HCT116 (cell line): ENCODE data around the gene KRT73. TPM values are rescaled to one million over a fixed set of nuclear protein-coding genes. Genes with fewer than 3 reads are reported as not detected.

Experiments used
- ATAC-seq: fragments of 200-7000 bp; cut with Tn5 transposase; 2 replicates; pipeline ENCODE4 v1.9.1; 2020; ENCODE audit warnings: mild to moderate bottlenecking, moderate library complexity
- BruUV-seq: library from RNA; stranded (reverse); fragments of 400-500 nt; replicated peaks from 2 replicates; lab custom pipeline; 2021; lab: Mats Ljungman, UMichigan
- CTCF ChIA-PET: fragments of 300-600 bp; sonication (Branson Sonifier 250); formaldehyde crosslinking; loops from one replicate; lab custom pipeline; 2021; ENCODE audit warnings: antibody characterized with exemption; lab: Charles Lee
- POLR2A ChIA-PET: fragments of 300-600, 350-600 bp; sonication (Branson Sonifier 250); formaldehyde crosslinking; loops from one replicate; lab custom pipeline; 2021; ENCODE audit warnings: antibody characterized with exemption; lab: Charles Lee
- RAD21 ChIA-PET, 2 experiments: fragments of 300-600 bp; sonication (Branson Sonifier 250); formaldehyde crosslinking; loops; one replicate each; lab custom pipeline; 2023; ENCODE audit warnings: low total read pairs in 2 of 2; ENCODE audit not compliant: uncharacterized antibody in 2 of 2, unreplicated experiment in 2 of 2, low non-redundant PET in 1 of 2; lab: Charles Lee
- DNase-seq: peaks from one replicate; pipeline ENCODE4 v3.0.0-alpha.2; 2010; ENCODE audit warnings: low read depth, low spot score
- H2AFZ ChIP-seq: fragments of 200-600 bp; shearing (Covaris generic), sonication (generic); 2 replicates; pipeline ENCODE4 v1.6.1; 2017; ENCODE audit warnings: low read depth, mixed run types, mixed read lengths, antibody characterized with exemption, low read length; ENCODE audit not compliant: poor library complexity, severe bottlenecking
- H3K27ac ChIP-seq: 2 replicates; pipeline ENCODE4 v1.5.1; 2012; ENCODE audit warnings: low read depth, low read length
- H3K27me3 ChIP-seq: fragments of 200-600 bp; sonication (generic); 2 replicates; pipeline ENCODE4 v1.6.1; 2016; ENCODE audit warnings: mixed run types, low read length, mixed read lengths; ENCODE audit not compliant: insufficient read depth
- H3K36me3 ChIP-seq, 2 experiments: fragments of 200-500 bp in 1 of 2; fragments of 200-600 bp in 1 of 2; sonication (Bioruptor generic) in 1 of 2; sonication (generic) in 1 of 2; 2 replicates each; pipeline versions ENCODE4 v1.5.1 to v1.6.1; 2014 to 2016; ENCODE audit warnings: low read length in 2 of 2, inconsistent platforms in 1 of 2, mixed read lengths in 1 of 2, mixed run types in 1 of 2; ENCODE audit not compliant: insufficient read depth in 2 of 2, control insufficient read depth in 1 of 2
- H3K4me1 ChIP-seq, 2 experiments: fragments of 200-600 bp in 1 of 2; sonication (generic) in 1 of 2; 2 replicates each; pipeline versions ENCODE4 v1.5.1 to v1.6.1; 2012 to 2017; ENCODE audit warnings: low read length in 2 of 2, inconsistent platforms in 1 of 2, mild to moderate bottlenecking in 1 of 2, mixed read lengths in 1 of 2, mixed run types in 1 of 2, moderate library complexity in 1 of 2; ENCODE audit not compliant: insufficient read depth in 2 of 2, control insufficient read depth in 1 of 2
- H3K4me2 ChIP-seq: fragments of 200-600 bp; sonication (generic); 2 replicates; pipeline ENCODE4 v1.6.1; 2017; ENCODE audit warnings: mixed run types, low read length, mixed read lengths
- H3K4me3 ChIP-seq, 2 experiments: fragments of 200-600 bp in 1 of 2; sonication (generic) in 1 of 2; replicated peaks in 1 of 2; 2 replicates each; pipeline ENCODE4 v1.5.1; 2011 to 2016; ENCODE audit warnings: low read length in 2 of 2, control low read depth in 1 of 2, low read depth in 1 of 2, mild to moderate bottlenecking in 1 of 2, mixed read lengths in 1 of 2, mixed run types in 1 of 2
- H3K79me2 ChIP-seq: fragments of 200-600 bp; sonication (generic); 2 replicates; pipeline ENCODE4 v1.6.1; 2017; ENCODE audit warnings: mild to moderate bottlenecking, mixed run types, low read length, moderate library complexity, mixed read lengths; ENCODE audit not compliant: insufficient read depth
- H3K9ac ChIP-seq: fragments of 200-600 bp; sonication (generic); 2 replicates; pipeline ENCODE4 v1.6.1; 2016; ENCODE audit warnings: low read length, mixed read lengths
- H3K9me2 ChIP-seq: fragments of 200-600 bp; sonication (generic), shearing (Covaris generic); 2 replicates; pipeline ENCODE4 v1.6.1; 2017; ENCODE audit warnings: mixed run types, mild to moderate bottlenecking, moderate library complexity; ENCODE audit not compliant: insufficient read depth
- H3K9me3 ChIP-seq, 2 experiments: fragments of 200-500 bp in 1 of 2; fragments of 200-600 bp in 1 of 2; sonication (Bioruptor generic) in 1 of 2; sonication (generic) in 1 of 2; 2 replicates each; pipeline ENCODE4 v1.6.1; 2014 to 2017; ENCODE audit warnings: low read length in 2 of 2, mixed read lengths in 2 of 2, inconsistent platforms in 1 of 2, low read depth in 1 of 2, mild to moderate bottlenecking in 1 of 2, mixed run types in 1 of 2, moderate library complexity in 1 of 2; ENCODE audit not compliant: control insufficient read depth in 1 of 2, insufficient read depth in 1 of 2
- H4K20me1 ChIP-seq: fragments of 200-600 bp; sonication (generic), shearing (Covaris generic); 2 replicates; pipeline ENCODE4 v1.6.1; 2017; ENCODE audit warnings: mixed run types, mild to moderate bottlenecking, moderate library complexity; ENCODE audit not compliant: insufficient read depth
- CBX3 ChIP-seq: IDR thresholded peaks from 2 replicates; pipeline ENCODE4 v1.6.1; 2012; ENCODE audit warnings: low read depth
- CEBPB ChIP-seq: IDR thresholded peaks from 2 replicates; pipeline ENCODE4 v1.6.1; 2012; ENCODE audit warnings: low read depth
- CTCF ChIP-seq, 3 experiments: fragments of 200-600 bp in 1 of 3; sonication (generic) in 1 of 3; IDR thresholded peaks in 2 of 3; conservative IDR thresholded peaks in 1 of 3; 2 replicates each; pipeline ENCODE4 v1.5.1; 2012 to 2017; ENCODE audit warnings: low read depth in 2 of 3, low read length in 2 of 3, antibody characterized with exemption in 1 of 3, borderline replicate concordance in 1 of 3, control low read depth in 1 of 3, mild to moderate bottlenecking in 1 of 3, mixed read lengths in 1 of 3, mixed run types in 1 of 3, moderate library complexity in 1 of 3; ENCODE audit not compliant: insufficient read depth in 1 of 3
- EGR1 ChIP-seq: IDR thresholded peaks from 2 replicates; pipeline ENCODE4 v1.6.1; 2012; ENCODE audit warnings: low read depth
- ELF1 ChIP-seq: IDR thresholded peaks from 2 replicates; pipeline ENCODE4 v1.6.1; 2012; ENCODE audit warnings: low read depth, borderline replicate concordance
- EZH2 ChIP-seq: fragments of 200-600 bp; sonication (generic); IDR thresholded peaks from 2 replicates; pipeline ENCODE4 v1.6.1; 2017; ENCODE audit warnings: antibody characterized with exemption, mixed run types
- FOSL1 ChIP-seq: IDR thresholded peaks from 2 replicates; pipeline ENCODE4 v1.6.1; 2012; ENCODE audit warnings: low read depth
- JUND ChIP-seq: IDR thresholded peaks from 2 replicates; pipeline ENCODE4 v1.6.1; 2012
- MAX ChIP-seq: IDR thresholded peaks from 2 replicates; pipeline ENCODE4 v1.6.1; 2012
- SIN3A ChIP-seq: IDR thresholded peaks from 2 replicates; pipeline ENCODE4 v1.6.1; 2012; ENCODE audit warnings: low read depth
- SP1 ChIP-seq: IDR thresholded peaks from 2 replicates; pipeline ENCODE4 v1.6.1; 2012; ENCODE audit warnings: low read depth
- SRF ChIP-seq: IDR thresholded peaks from 2 replicates; pipeline ENCODE4 v1.6.1; 2012; ENCODE audit warnings: low read depth
- YY1 ChIP-seq: IDR thresholded peaks from 2 replicates; pipeline ENCODE4 v1.6.1; 2011; ENCODE audit warnings: low read length, low read depth, moderate library complexity, mild to moderate bottlenecking; ENCODE audit not compliant: insufficient replicate concordance; ENCODE audit errors: extremely low read depth
- ZFX ChIP-seq: fragments of 450-650 bp; IDR thresholded peaks from 2 replicates; pipeline ENCODE4 v1.6.1; 2017
- ZNF274 ChIP-seq: fragments of 200-500 bp; sonication (Bioruptor generic); IDR thresholded peaks from 2 replicates; pipeline ENCODE4 v1.6.1; 2014; ENCODE audit warnings: mild to moderate bottlenecking, low read depth, low read length, inconsistent platforms
- intact Hi-C: fragments of 100-400 bp; cut with micrococcal nuclease; formaldehyde crosslinking; loops from 2 replicates; pipeline ENCODE4 v1.10.0; 2022
- total RNA-seq: library from RNA; stranded (reverse); gene quantifications from one replicate; pipeline ENCODE4 v1.2.1, GENCODE V29; 2021; ENCODE audit not compliant: unreplicated experiment

Gene KRT73
- total RNA-seq, 1 experiment from 2014 or later = not detected

GRCh38 chr12:52559979-52560378 lies 58.4 kb downstream of the KRT73 start:
- ATAC-seq (no peak), DNase-seq (no peak)
- H3K4me2 ChIP-seq = no peak overlapping the region
- H2AFZ ChIP-seq = no peak overlapping the region
- RAD21 ChIA-PET = no interaction called here
- H3K79me2 ChIP-seq = no peaks in the 10 kb centered on the region
- no peaks in the 10 kb centered on the region for H4K20me1 ChIP-seq
- no peaks in the 10 kb centered on the region for H3K36me3 ChIP-seq
- no peaks in the 10 kb centered on the region for H3K9me3 ChIP-seq
- CTCF ChIA-PET = no interaction called here
- BruUV-seq = no TSS peak
- no peaks in the 10 kb centered on the region for H3K27me3 ChIP-seq
- H3K9me2 ChIP-seq = no peaks in the 10 kb centered on the region
- H3K27ac ChIP-seq = no peak overlapping the region
- H3K4me1 ChIP-seq = no peaks in the 10 kb centered on the region
- no peak overlapping the region for H3K4me3 ChIP-seq
- H3K9ac ChIP-seq = no peak overlapping the region
- TF ChIP-seq ZNF274 = no peak
- no peak for TF ChIP-seq MAX
- TF ChIP-seq ELF1 = no peak
- TF ChIP-seq SRF = no peak
- no peak for TF ChIP-seq CTCF (IDR thresholded peaks at IDR 0.05 in 2 of 3, conservative IDR thresholded peaks at IDR 0.05 in 1 of 3; ENCODE audit: borderline replicate concordance in 1 of 3, insufficient read depth in 1 of 3, low read depth in 2 of 3, low read length in 2 of 3)
- TF ChIP-seq ZFX = no peak
- TF ChIP-seq EZH2 = no peak
- no peak for TF ChIP-seq SIN3A
- TF ChIP-seq EGR1 = no peak
- TF ChIP-seq CEBPB = no peak
- TF ChIP-seq SP1 = no peak
- no peak for TF ChIP-seq YY1
- no peak for TF ChIP-seq FOSL1
- no peak for TF ChIP-seq JUND
- TF ChIP-seq CBX3 = no peak
- intact Hi-C loops = loop anchor here (5.0 kb wide), 1 partner anchor 163 kb away; no protein-coding TSS in a partner anchor
- POLR2A ChIA-PET = no interaction called here
